Choroid plexus epithelial cell (primary cell): ENCODE results near the gene IGFBP2.
"Not testable (repeated sequence)": the region's sequence is repeated elsewhere in the genome, so short reads cannot be mapped to it uniquely, and the experiment has no call there.

ENCODE experiments used
- DNase-seq: peaks from one replicate; pipeline ENCODE4 v3.0.0-alpha.2; 2010; ENCODE audit warnings: low read depth
- H3K4me3 ChIP-seq: 2 replicates; pipeline ENCODE4 v1.5.1; 2011; ENCODE audit warnings: low read depth, mild to moderate bottlenecking, control low read depth, low read length, moderate library complexity
- TF ChIP-seq, protein P1 (sequence below): conservative IDR thresholded peaks from 2 replicates; pipeline ENCODE4 v1.5.1; 2011; ENCODE audit warnings: low read depth, mild to moderate bottlenecking, control low read depth, inconsistent platforms, low read length, moderate library complexity

IGFBP2 gene

DNA sequence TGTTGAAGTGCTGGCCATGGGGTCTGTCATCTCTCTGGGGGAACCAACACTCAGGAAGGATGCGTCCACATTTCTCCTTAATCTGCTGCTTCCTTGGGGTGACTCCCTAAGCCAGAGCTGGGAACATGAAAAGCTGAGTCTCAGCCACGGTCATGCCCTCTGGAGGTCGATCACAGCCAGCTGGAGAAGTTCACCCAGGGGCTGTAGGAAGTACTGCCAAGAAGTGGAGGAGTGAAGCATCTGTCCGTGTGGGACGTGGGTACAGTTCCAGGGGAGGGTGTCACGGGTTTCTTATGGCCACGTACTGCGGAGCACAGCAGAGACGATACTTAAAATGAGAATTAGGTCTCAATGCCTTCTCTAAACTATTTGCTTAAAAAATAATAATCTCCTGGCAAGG lies 42.4 kb upstream of the IGFBP2 start:
- TF ChIP-seq, protein P1, sequence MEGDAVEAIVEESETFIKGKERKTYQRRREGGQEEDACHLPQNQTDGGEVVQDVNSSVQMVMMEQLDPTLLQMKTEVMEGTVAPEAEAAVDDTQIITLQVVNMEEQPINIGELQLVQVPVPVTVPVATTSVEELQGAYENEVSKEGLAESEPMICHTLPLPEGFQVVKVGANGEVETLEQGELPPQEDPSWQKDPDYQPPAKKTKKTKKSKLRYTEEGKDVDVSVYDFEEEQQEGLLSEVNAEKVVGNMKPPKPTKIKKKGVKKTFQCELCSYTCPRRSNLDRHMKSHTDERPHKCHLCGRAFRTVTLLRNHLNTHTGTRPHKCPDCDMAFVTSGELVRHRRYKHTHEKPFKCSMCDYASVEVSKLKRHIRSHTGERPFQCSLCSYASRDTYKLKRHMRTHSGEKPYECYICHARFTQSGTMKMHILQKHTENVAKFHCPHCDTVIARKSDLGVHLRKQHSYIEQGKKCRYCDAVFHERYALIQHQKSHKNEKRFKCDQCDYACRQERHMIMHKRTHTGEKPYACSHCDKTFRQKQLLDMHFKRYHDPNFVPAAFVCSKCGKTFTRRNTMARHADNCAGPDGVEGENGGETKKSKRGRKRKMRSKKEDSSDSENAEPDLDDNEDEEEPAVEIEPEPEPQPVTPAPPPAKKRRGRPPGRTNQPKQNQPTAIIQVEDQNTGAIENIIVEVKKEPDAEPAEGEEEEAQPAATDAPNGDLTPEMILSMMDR, result peak; percentile 24
- no peak overlapping the region for H3K4me3 ChIP-seq
- DNase-seq, result peak; percentile 62

GRCh38 chr2:216591480-216591879 lies 41.7 kb upstream of the IGFBP2 start:
- H3K4me3 ChIP-seq, result no peak overlapping the region
- no peak for DNase-seq
- TF ChIP-seq, protein P1, result no peak

- DNase-seq, result peak; percentile 9
- H3K4me3 ChIP-seq, result no peak overlapping the region
- TF ChIP-seq, protein P1, result no peak
Observed at GRCh38 chr2:216594081-216594480, 39.1 kb upstream of the IGFBP2 start.

DNA sequence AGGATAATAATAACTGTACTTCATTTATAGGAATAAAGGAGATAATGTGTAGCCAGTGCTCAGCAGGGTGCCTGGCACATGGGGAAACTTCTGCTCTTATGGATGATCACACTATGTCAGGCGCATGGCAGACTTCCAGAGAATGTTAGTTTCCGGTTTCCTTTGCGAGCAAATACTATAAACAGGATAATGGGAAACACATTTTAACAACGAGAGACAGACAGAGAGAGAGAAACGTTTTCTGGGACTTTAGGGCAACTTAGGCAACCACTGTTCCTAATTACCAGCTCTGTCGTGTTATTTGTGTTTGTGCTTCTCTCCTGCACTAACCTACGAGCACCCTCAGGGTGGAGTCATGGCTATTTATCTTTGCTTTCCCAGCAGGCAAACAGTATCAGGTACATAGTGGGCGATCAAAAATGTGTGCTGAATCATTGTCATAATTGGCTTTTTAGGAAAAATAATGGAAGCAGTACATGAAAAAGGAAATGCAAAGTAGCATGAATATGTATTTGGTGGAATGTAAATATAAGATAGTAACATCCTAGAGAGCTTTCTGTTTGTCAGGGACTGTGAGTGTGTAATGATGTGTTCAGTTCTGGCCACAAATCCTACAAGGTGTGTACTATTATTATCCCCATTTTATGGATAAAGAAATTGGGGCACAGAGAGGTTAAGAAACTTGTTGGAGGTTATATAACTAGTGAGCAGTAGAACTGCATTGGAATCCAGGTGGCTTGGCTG lies 36.8 kb upstream of the IGFBP2 start:
- H3K4me3 ChIP-seq, result no peak overlapping the region
- TF ChIP-seq, protein P1, result no peak
- peak; percentile 92 for DNase-seq

DNA sequence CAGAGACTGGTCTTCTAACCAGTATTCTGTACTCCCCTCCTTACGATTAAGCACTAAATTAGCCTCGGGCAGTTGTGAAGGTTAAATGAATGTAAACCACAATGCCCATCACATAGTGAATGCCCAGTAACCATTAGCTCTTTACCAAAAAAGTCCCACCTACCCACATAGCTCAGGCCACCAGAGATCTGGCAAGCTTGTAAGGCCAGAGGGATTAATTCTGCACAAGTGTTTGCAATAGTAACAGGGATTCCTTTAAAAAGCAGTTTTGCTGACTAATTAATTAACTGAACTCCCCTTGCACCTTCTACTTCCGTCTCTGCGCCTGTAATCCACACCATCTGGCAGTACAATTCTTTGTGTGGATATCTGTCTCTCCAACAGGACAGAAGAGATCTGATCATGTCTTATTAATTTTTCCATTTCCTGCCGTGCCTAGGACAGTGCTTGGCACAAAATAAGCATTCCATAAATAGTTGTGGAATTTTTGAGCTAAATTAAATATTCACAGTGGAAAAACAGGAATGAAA lies 36.2 kb upstream of the IGFBP2 start:
- no peak overlapping the region for H3K4me3 ChIP-seq
- TF ChIP-seq, protein P1, result no peak
- DNase-seq, result peak; percentile 13

DNA sequence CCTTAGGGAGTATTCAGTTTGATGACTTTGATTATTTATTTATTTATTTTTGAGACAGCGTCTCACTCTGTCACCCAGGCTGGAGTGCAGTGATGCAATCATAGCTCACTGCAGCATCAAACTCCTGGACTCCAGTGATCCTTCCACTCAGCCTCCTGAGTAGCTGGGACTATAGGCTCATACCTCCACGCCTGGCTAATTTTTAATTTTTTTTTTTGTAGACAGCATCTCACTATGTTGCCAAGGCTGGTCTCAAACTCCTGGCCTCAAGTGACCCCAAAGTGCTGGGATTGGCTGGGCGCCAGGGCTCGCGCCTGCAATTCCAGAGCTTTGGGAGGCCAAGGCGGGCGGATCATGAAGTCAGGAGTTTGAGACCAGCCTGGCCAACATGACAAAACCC lies 35.4 kb upstream of the IGFBP2 start:
- DNase-seq, result peak; percentile 7
- H3K4me3 ChIP-seq, result not testable (repeated sequence)

DNA sequence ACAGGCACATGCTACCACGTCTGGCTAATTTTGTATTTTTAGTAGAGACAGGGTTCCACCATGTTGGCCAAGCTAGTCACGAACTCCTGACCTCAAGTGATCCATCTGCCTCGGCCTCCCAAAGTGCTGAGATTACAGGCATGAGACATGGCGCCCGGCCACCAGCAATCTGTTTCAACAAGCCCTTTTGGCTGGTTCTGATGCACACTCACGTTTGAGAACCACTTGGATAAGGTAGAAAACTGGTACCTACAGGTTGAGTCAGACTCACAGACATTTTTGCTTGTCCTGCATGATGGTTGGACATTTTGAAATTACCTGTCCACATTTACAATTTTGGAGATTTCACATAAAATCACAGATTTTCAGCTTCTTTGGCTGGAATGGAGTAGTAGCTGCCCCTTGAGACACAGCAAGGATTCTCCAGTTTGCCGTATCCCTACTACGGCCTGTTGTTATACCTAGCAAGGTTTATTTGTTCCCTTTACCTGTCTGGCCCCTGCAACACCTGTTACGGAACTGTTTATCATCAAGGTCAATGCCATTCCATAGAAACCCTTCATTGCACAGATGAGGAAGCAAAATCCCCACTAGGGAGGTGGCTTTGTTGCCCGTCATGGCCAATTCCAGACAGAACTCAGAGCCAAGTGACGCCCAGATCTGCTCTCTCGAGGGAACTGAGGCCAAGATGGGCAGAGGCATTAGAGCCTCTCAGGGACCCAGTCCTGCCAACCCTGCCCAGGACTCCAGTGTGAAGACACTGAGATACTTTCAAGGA lies 31.4 kb upstream of the IGFBP2 start:
- no peak overlapping the region for H3K4me3 ChIP-seq
- no peak for DNase-seq
- TF ChIP-seq, protein P1, result no peak
